Endothelial cell of umbilical vein (primary cell): ENCODE results near the gene TAF6. TPM values are rescaled to one million over a fixed set of nuclear protein-coding genes. Genes with fewer than 3 reads are reported as not detected.

Source experiments
- BruUV-seq: library from RNA; stranded (reverse); fragments of 400-500 nt; replicated peaks from 2 replicates; lab custom pipeline; 2021; lab: Mats Ljungman, UMichigan
- CTCF ChIA-PET: fragments of 300-600, 350-600 bp; sonication (Branson Sonifier 250); formaldehyde crosslinking; loops from one replicate; lab custom pipeline; 2021; ENCODE audit warnings: antibody characterized with exemption, inconsistent platforms; lab: Charles Lee
- POLR2A ChIA-PET: fragments of 300-600, 350-600 bp; sonication (Branson Sonifier 250); formaldehyde crosslinking; loops from one replicate; lab custom pipeline; 2021; ENCODE audit warnings: antibody characterized with exemption, inconsistent platforms; lab: Charles Lee
- DNase-seq: peaks from one replicate; pipeline ENCODE4 v3.0.0-alpha.2; 2011; ENCODE audit warnings: low read depth, low spot score
- FAIRE-seq: peaks from 2 replicates; lab custom pipeline; 2011; peaks lifted over from hg19 to GRCh38; lab: Jason Lieb, UNC
- H2AFZ ChIP-seq: 2 replicates; pipeline ENCODE4 v1.6.0; 2012; ENCODE audit warnings: low read depth, low read length, control low read depth, inconsistent platforms
- H3K27ac ChIP-seq: 2 replicates; pipeline ENCODE4 v1.5.1; 2011; ENCODE audit warnings: low read depth, mild to moderate bottlenecking, control low read depth, low read length, moderate library complexity; ENCODE audit not compliant: insufficient read depth
- H3K27me3 ChIP-seq, 2 experiments: 2 replicates each; pipeline versions ENCODE4 v1.6.0 to v1.6.1; 2011; ENCODE audit warnings: low read length in 2 of 2, mixed read lengths in 1 of 2; ENCODE audit not compliant: control insufficient read depth in 2 of 2, insufficient read depth in 2 of 2
- H3K36me3 ChIP-seq, 2 experiments: 2 replicates in 1 of 2; 3 replicates in 1 of 2; pipeline ENCODE4 v1.5.1; 2011; ENCODE audit warnings: low read length in 2 of 2, mild to moderate bottlenecking in 1 of 2, moderate library complexity in 1 of 2; ENCODE audit not compliant: control insufficient read depth in 2 of 2, insufficient read depth in 2 of 2; ENCODE audit errors: extremely low read depth in 1 of 2
- H3K4me1 ChIP-seq: 3 replicates; pipeline ENCODE4 v1.5.1; 2011; ENCODE audit warnings: mild to moderate bottlenecking, low read length; ENCODE audit not compliant: control insufficient read depth, insufficient read depth; ENCODE audit errors: extremely low read depth
- H3K4me2 ChIP-seq: 2 replicates; pipeline ENCODE4 v1.6.1; 2011; ENCODE audit warnings: low read length, control low read depth, mixed read lengths; ENCODE audit not compliant: insufficient read depth
- H3K4me3 ChIP-seq, 3 experiments: fragments of 200-600 bp in 1 of 3; sonication (generic), shearing (Covaris generic) in 1 of 3; replicated peaks in 1 of 3; 2 replicates each; pipeline ENCODE4 v1.5.1; 2011 to 2016; ENCODE audit warnings: control low read depth in 3 of 3, low read length in 3 of 3, mild to moderate bottlenecking in 2 of 3, inconsistent platforms in 1 of 3, low read depth in 1 of 3, moderate library complexity in 1 of 3; ENCODE audit not compliant: insufficient read depth in 1 of 3
- H3K79me2 ChIP-seq: 2 replicates; pipeline ENCODE4 v1.6.0; 2012; ENCODE audit warnings: low read length, inconsistent platforms; ENCODE audit not compliant: control insufficient read depth, insufficient read depth
- H3K9ac ChIP-seq: replicated peaks from 2 replicates; pipeline ENCODE3; 2011; ENCODE audit warnings: low read length, control low read depth; ENCODE audit not compliant: insufficient read depth; ENCODE audit errors: extremely low read depth
- H3K9me1 ChIP-seq: replicated peaks from 3 replicates; pipeline ENCODE4 v1.6.0; 2011; ENCODE audit warnings: mild to moderate bottlenecking, low read length; ENCODE audit not compliant: control insufficient read depth, insufficient read depth; ENCODE audit errors: extremely low read depth
- H3K9me3 ChIP-seq: replicated peaks from 2 replicates; pipeline ENCODE4 v1.5.1; 2012; ENCODE audit warnings: low read length, inconsistent platforms; ENCODE audit not compliant: control insufficient read depth, insufficient read depth
- H4K20me1 ChIP-seq: replicated peaks from 2 replicates; pipeline ENCODE3; 2011; ENCODE audit warnings: mild to moderate bottlenecking, low read length; ENCODE audit not compliant: control insufficient read depth, insufficient read depth; ENCODE audit errors: extremely low read depth
- CTCF ChIP-seq, 2 donors: IDR thresholded peaks; 1 replicate in 1 of 2; 2 replicates in 1 of 2; pipeline ENCODE4 v1.5.1; 2011; ENCODE audit warnings: low read length in 2 of 2, mild to moderate bottlenecking in 2 of 2, moderate library complexity in 2 of 2, control low read depth in 1 of 2, inconsistent platforms in 1 of 2, low read depth in 1 of 2; ENCODE audit not compliant: insufficient read depth in 1 of 2; ENCODE audit errors: extremely low read depth in 1 of 2
- EZH2 ChIP-seq: IDR thresholded peaks from 2 replicates; pipeline ENCODE4 v1.6.1; 2012; ENCODE audit warnings: borderline replicate concordance, low read depth, mild to moderate bottlenecking, moderate library complexity, low read length, inconsistent platforms; ENCODE audit not compliant: severe bottlenecking
- FOS ChIP-seq: IDR thresholded peaks from 2 replicates; pipeline ENCODE4 v1.6.1; 2011; ENCODE audit warnings: mild to moderate bottlenecking, low read length, moderate library complexity, borderline replicate concordance; ENCODE audit not compliant: insufficient read depth
- GATA2 ChIP-seq: IDR thresholded peaks from 2 replicates; pipeline ENCODE4 v1.7.0; 2011; ENCODE audit warnings: low read depth, mild to moderate bottlenecking, moderate library complexity, mixed read lengths, low read length; ENCODE audit not compliant: insufficient read length, insufficient read depth
- JUN ChIP-seq: IDR thresholded peaks from 2 replicates; pipeline ENCODE4 v1.6.1; 2011; ENCODE audit warnings: borderline replicate concordance, low read depth; ENCODE audit not compliant: insufficient read length, insufficient read depth
- MAX ChIP-seq: IDR thresholded peaks from 2 replicates; pipeline ENCODE4 v1.6.1; 2011; ENCODE audit not compliant: insufficient read depth, insufficient read length
- MYC ChIP-seq: IDR thresholded peaks from one replicate; pipeline ENCODE4 v1.6.1; 2011; ENCODE audit warnings: mild to moderate bottlenecking, low read depth, low read length
- POLR2A ChIP-seq: IDR thresholded peaks from 2 replicates; pipeline ENCODE4 v1.6.1; 2012; ENCODE audit warnings: low read depth, mild to moderate bottlenecking, control low read depth, low read length
- POLR2AphosphoS5 ChIP-seq: IDR thresholded peaks from 2 replicates; pipeline ENCODE4 v1.6.1; 2012; ENCODE audit warnings: low read depth, mild to moderate bottlenecking, control low read depth, low read length, moderate library complexity; ENCODE audit not compliant: insufficient read depth
- dilution Hi-C: fragments of 300-500 bp; cut with MboI; formaldehyde crosslinking; loops from one replicate; pipeline ENCODE4 v1.15.0; 2019; ENCODE audit warnings: low sequenced_read_pairs; ENCODE audit not compliant: extremely low pct_ligation_motif_present
- intact Hi-C: fragments of 100-400 bp; cut with micrococcal nuclease; formaldehyde crosslinking; loops from one replicate; pipeline ENCODE4 v1.10.0; 2022
- polyA plus RNA-seq, 4 experiments: library from polyadenylated mRNA; depleted of rRNA in 3 of 4; stranded (reverse) in 3 of 4; unstranded in 1 of 4; fragments of >200 nt; gene quantifications; 2 replicates each; pipeline versions ENCODE4 v1.2.1 to v1.2.3, GENCODE V29; 2011 to 2012; ENCODE audit warnings: missing spikeins in 1 of 4
- total RNA-seq: library from RNA; stranded (reverse); gene quantifications from 2 replicates; pipeline ENCODE4 v1.2.3, GENCODE V29; 2021

Gene TAF6
- total and polyA plus RNA-seq, 2 donors (not counting 3 experiments of a cell fraction or from before 2014, with no cell fraction given), result 32.7 to 64.6 TPM

- intact Hi-C loops (no loop called here), dilution Hi-C loops (no loop called here)
- ChIA-PET POLR2A (no interaction called here), CTCF (no interaction called here)
- no peak overlapping the region for H3K27ac ChIP-seq
- H3K9me3 ChIP-seq, result no peaks in the 10 kb centered on the region
- DNase-seq (no peak), FAIRE-seq (no peak)
- H4K20me1 ChIP-seq, result no peaks in the 10 kb centered on the region
- no peaks in the 10 kb centered on the region for H3K79me2 ChIP-seq
- peaks cover 0 to 2% of the 10 kb centered on the region in 2 experiments for H3K27me3 ChIP-seq
- H3K4me1 ChIP-seq, result peaks cover 14% of the 10 kb centered on the region
- no peak for TF ChIP-seq POLR2AphosphoS5
- TF ChIP-seq JUN, result no peak
- no peak for TF ChIP-seq POLR2A
- no peak for TF ChIP-seq MAX
- no peak for TF ChIP-seq FOS
- no peak for TF ChIP-seq MYC
- no peak for TF ChIP-seq EZH2
- TF ChIP-seq GATA2, result no peak
- no peak for TF ChIP-seq CTCF (IDR thresholded peaks at IDR 0.05; ENCODE audit: extremely low read depth in 1 of 2, insufficient read depth in 1 of 2, low read depth in 1 of 2, low read length in 2 of 2)
- no peak overlapping the region for H2AFZ ChIP-seq
- H3K4me2 ChIP-seq, result no peak overlapping the region
- no peaks in the 10 kb centered on the region for H3K9me1 ChIP-seq
- peaks cover 0 to 12% of the 10 kb centered on the region in 2 experiments for H3K36me3 ChIP-seq
- no peak overlapping the region for H3K4me3 ChIP-seq
- no TSS peak for BruUV-seq
- no peak overlapping the region for H3K9ac ChIP-seq
Observed at GRCh38 chr7:100160067-100160466, 40.9 kb upstream of the TAF6 start.
